Endodermal cell (in vitro differentiated cells): ENCODE results near the gene GATAD2A. TPM values are rescaled to one million over a fixed set of nuclear protein-coding genes. Genes with fewer than 3 reads are reported as not detected.

ENCODE experiments used
- DNase-seq: peaks from one replicate; pipeline ENCODE4 v3.0.0-alpha.2; 2017
- H3K27ac ChIP-seq: 2 replicates; pipeline ENCODE4 v1.5.1; 2013; ENCODE audit warnings: mild to moderate bottlenecking, low read depth, low read length, moderate library complexity
- H3K27me3 ChIP-seq: 2 replicates; pipeline ENCODE4 v1.6.1; 2013; ENCODE audit warnings: mild to moderate bottlenecking, low read length, moderate library complexity; ENCODE audit not compliant: insufficient read depth, control insufficient read depth, poor library complexity, severe bottlenecking
- H3K36me3 ChIP-seq: 2 replicates; pipeline ENCODE4 v1.7.0; 2013; ENCODE audit warnings: mild to moderate bottlenecking, low read length, moderate library complexity; ENCODE audit not compliant: control insufficient read depth, insufficient read depth
- H3K4me1 ChIP-seq: one replicate; pipeline ENCODE4 v1.7.0; 2013; ENCODE audit warnings: low read length; ENCODE audit not compliant: control insufficient read depth, insufficient read depth
- H3K4me3 ChIP-seq: 2 replicates; pipeline ENCODE4 v1.5.1; 2013; ENCODE audit warnings: mild to moderate bottlenecking, low read length, moderate library complexity
- H3K9ac ChIP-seq: 2 replicates; pipeline ENCODE4 v1.6.1; 2013; ENCODE audit warnings: mild to moderate bottlenecking, low read length, moderate library complexity; ENCODE audit not compliant: poor library complexity, severe bottlenecking; ENCODE audit errors: extremely low read depth
- H3K9me3 ChIP-seq: 2 replicates; pipeline ENCODE4 v1.6.1; 2013; ENCODE audit warnings: mild to moderate bottlenecking, low read length, moderate library complexity; ENCODE audit not compliant: control insufficient read depth
- H3K27ac Mint-ChIP-seq: 2 replicates; pipeline ENCODE4 v1.8.0; 2020; ENCODE audit warnings: mixed read lengths
- H3K27me3 Mint-ChIP-seq: 2 replicates; pipeline ENCODE4 v1.8.0; 2021; ENCODE audit warnings: mild to moderate bottlenecking, mixed read lengths; ENCODE audit not compliant: insufficient read depth
- H3K36me3 Mint-ChIP-seq: 2 replicates; pipeline ENCODE4 v1.8.0; 2020; ENCODE audit warnings: low read depth, mixed read lengths
- H3K4me1 Mint-ChIP-seq: 2 replicates; pipeline ENCODE4 v1.8.0; 2020; ENCODE audit warnings: mixed read lengths
- H3K4me3 Mint-ChIP-seq: 2 replicates; pipeline ENCODE4 v1.8.0; 2020; ENCODE audit warnings: mild to moderate bottlenecking, moderate library complexity, mixed read lengths
- H3K9me3 Mint-ChIP-seq: 2 replicates; pipeline ENCODE4 v1.8.0; 2020; ENCODE audit warnings: mild to moderate bottlenecking, mixed read lengths
- CTCF ChIP-seq: fragments of 200-600 bp; sonication (generic); conservative IDR thresholded peaks from 2 replicates; pipeline ENCODE4 v1.5.0; 2021; ENCODE audit warnings: antibody characterized with exemption, mild to moderate bottlenecking
- WGBS, 2 experiments: methylation state at CpG; one replicate each; pipeline versions ENCODE4 v1.1.5 to v1.1.7; 2013; ENCODE audit warnings: missing lambda C conversion rate in 2 of 2, mixed read lengths in 1 of 2; ENCODE audit not compliant: insufficient coverage in 1 of 2, insufficient read length in 1 of 2; 5-methylcytosine and 5-hydroxymethylcytosine counted together
- total RNA-seq, 2 donors: library from RNA; stranded (reverse); fragmentation: NEBNext Ultra II Directional in 1 of 2; extraction: Animal tissue kit (Norgen Biotek cat#: 25700) in 1 of 2; gene quantifications; 2 replicates in 1 of 2; 3 replicates in 1 of 2; pipeline ENCODE4 v1.2.1, GENCODE V29; 2021

The GATAD2A gene
- total RNA-seq, 2 donors from 2014 or later = 115 to 126 TPM

GRCh38 chr19:19544257-19544953 is 138.9 kb downstream of the GATAD2A start:
- DNase-seq = peak; percentile 41
- H3K4me3 Mint-ChIP-seq = no peak overlapping the region
- no peak overlapping the region for H3K4me3 ChIP-seq
- no peaks in the 10 kb centered on the region for H3K9me3 ChIP-seq
- H3K27ac ChIP-seq = no peak overlapping the region
- H3K36me3 ChIP-seq = no peaks in the 10 kb centered on the region
- H3K27me3 Mint-ChIP-seq = peaks cover 25% of the 10 kb centered on the region
- 95 to 96% methylated on average over 66 to 75 of the region's 75 CpGs for WGBS, 2 experiments
- H3K36me3 Mint-ChIP-seq = no peaks in the 10 kb centered on the region
- H3K27me3 ChIP-seq = no peaks in the 10 kb centered on the region
- no peak overlapping the region for H3K27ac Mint-ChIP-seq
- H3K4me1 ChIP-seq = no peaks in the 10 kb centered on the region
- no peaks in the 10 kb centered on the region for H3K4me1 Mint-ChIP-seq
- H3K9me3 Mint-ChIP-seq = no peaks in the 10 kb centered on the region
- H3K9ac ChIP-seq = no peak overlapping the region
- TF ChIP-seq CTCF = no peak

GRCh38 chr19:19544954-19545591 is 139.6 kb downstream of the GATAD2A start:
- peaks cover 23% of the 10 kb centered on the region for H3K27me3 Mint-ChIP-seq
- H3K27ac Mint-ChIP-seq = no peak overlapping the region
- Histone ChIP-seq H3K27me3 (no peaks in the 10 kb centered on the region), H3K36me3 (no peaks in the 10 kb centered on the region), H3K27ac (no peak overlapping the region), H3K4me3 (no peak overlapping the region), H3K4me1 (no peaks in the 10 kb centered on the region), H3K9me3 (no peaks in the 10 kb centered on the region), H3K9ac (no peak overlapping the region)
- no peak for DNase-seq
- H3K36me3 Mint-ChIP-seq = no peaks in the 10 kb centered on the region
- no peaks in the 10 kb centered on the region for H3K4me1 Mint-ChIP-seq
- no peak for TF ChIP-seq CTCF
- WGBS, 2 experiments = 93 to 96% methylated on average over 40 to 53 of the region's 53 CpGs
- H3K9me3 Mint-ChIP-seq = no peaks in the 10 kb centered on the region
- no peak overlapping the region for H3K4me3 Mint-ChIP-seq

- Histone ChIP-seq H3K4me1 (no peaks in the 10 kb centered on the region), H3K9ac (no peak overlapping the region), H3K4me3 (no peak overlapping the region), H3K27me3 (no peaks in the 10 kb centered on the region), H3K9me3 (no peaks in the 10 kb centered on the region), H3K36me3 (no peaks in the 10 kb centered on the region), H3K27ac (no peak overlapping the region)
- no peak overlapping the region for H3K27ac Mint-ChIP-seq
- H3K4me1 Mint-ChIP-seq = no peaks in the 10 kb centered on the region
- peaks cover 17% of the 10 kb centered on the region for H3K27me3 Mint-ChIP-seq
- no peak for TF ChIP-seq CTCF
- no peak for DNase-seq
- H3K4me3 Mint-ChIP-seq = no peak overlapping the region
- H3K36me3 Mint-ChIP-seq = no peaks in the 10 kb centered on the region
- 88 to 98% methylated on average over 16 to 23 of the region's 23 CpGs for WGBS, 2 experiments
- no peaks in the 10 kb centered on the region for H3K9me3 Mint-ChIP-seq
Observed at GRCh38 chr19:19545707-19546106, 140.2 kb downstream of the GATAD2A start.
